GM18517 (cell line): ENCODE measurements around the gene DIP2C.
"Not testable (repeated sequence)": the region's sequence is repeated elsewhere in the genome, so short reads cannot be mapped to it uniquely, and the experiment has no call there.

Source experiments
- ATAC-seq: cut with Tn5 transposase; IDR thresholded peaks from one replicate; pipeline ENCODE4 v1.9.1; 2021; ENCODE audit warnings: mild to moderate bottlenecking, moderate library complexity; ENCODE audit not compliant: unreplicated experiment

The DIP2C gene

DNA sequence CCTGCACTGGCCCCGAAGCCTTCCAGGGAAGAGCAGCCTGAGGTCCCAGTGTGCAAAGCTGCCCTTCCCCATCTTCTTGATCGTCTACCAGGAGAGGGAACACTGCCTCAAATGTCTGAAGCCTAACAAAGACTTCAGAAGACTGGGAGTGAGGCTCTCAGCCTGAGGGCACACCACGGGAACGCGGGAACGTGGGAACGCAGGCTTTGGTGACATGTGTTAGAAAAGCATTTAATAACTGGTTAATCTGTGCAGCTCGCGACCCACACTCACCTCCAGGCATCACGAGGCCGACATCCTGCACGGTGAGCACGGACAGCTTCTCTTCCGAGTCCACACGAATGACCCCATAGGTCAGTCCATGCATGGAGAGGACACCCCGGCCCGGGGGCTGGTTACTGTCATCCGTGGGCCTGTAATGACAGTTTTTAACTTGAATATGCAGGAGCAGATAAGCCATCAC, 320.2 kb downstream of the DIP2C start:
- ATAC-seq = no peak

DNA sequence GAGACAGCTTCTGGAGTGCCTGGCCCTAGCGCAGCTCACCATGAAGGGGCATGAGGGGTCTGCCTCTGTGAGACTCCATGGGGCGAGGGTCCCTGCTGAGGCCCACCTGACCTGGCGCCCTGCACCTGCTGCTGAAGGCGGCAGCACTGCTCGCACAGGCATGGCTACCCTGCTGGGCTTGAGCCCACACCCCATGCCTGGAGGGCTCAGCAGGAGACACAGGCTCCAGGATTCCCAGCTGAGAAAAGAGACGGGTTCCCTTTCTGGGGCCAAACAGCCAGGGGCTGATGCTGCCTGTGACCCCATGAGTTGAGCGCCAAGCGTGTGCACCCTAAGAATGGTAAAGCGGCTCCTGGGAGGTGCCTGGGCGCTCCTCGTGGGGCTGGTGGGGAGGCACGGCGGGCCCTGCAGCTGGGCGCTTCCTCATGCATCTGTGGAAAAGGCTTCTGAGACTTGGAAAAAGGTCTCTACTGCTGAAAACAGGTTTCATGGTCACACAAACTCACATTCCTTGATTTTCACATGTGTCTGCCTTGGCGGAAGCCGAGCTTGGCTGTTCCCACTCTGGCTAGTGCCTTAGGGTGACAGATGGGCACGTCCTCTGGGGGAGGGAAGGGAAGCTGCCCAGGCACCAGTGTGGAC, 320.8 kb downstream of the DIP2C start:
- ATAC-seq = no peak

DNA sequence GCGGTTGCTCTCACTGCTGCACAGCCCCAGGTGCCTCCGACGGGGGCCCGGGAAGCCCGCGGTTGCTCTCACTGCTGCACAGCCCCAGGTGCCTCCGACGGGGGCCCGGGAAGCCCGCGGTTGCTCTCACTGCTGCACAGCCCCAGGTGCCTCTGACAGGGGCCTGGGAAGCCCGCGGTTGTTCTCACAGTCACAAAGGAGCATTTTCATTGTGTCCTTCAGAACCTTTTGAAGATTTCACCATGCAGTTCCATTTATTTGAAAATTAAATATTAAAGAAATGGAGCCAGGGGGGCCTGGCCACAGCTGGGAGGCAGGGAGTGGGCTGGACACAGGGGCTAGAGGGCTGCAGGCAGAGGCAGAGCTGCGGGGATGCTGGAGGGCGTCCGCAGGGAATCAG, 321.4 kb downstream of the DIP2C start:
- not testable (repeated sequence) for ATAC-seq

DNA sequence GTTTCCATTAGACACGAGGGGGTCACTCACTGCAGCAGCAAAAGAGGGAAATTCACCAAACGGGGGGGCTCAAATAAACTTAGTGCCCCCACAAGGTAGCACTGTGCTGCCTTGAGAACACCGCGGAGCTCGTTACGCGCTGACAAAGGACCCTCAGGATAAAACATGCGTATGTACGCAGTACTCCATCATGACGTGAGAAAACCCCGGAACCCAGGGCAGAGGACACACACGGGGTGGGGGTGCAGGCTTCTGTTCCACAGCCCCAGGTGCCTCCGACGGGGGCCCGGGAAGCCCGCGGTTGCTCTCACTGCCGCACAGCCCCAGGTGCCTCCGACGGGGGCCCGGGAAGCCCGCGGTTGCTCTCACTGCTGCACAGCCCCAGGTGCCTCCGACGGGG, 321.8 kb downstream of the DIP2C start:
- ATAC-seq = no peak

DNA sequence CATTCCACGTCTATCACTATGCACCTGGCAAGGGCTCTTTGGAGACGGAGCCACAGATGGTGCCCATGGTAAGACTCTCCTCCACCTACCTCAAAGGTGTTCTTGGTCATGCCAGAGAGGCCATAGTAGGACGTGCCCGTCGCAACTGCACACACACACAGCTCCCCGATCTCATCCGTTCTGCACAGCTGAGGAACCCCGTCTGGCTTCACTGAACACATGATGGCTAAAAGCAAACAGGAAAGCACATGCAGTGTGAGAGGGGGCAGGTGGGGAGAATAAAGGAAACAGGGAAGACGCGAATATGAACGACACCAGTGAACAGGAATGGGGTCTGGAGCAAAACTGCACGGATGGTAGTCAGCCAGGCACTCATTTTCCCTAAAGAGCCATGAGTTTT, 323.3 kb downstream of the DIP2C start:
- no peak for ATAC-seq

DNA sequence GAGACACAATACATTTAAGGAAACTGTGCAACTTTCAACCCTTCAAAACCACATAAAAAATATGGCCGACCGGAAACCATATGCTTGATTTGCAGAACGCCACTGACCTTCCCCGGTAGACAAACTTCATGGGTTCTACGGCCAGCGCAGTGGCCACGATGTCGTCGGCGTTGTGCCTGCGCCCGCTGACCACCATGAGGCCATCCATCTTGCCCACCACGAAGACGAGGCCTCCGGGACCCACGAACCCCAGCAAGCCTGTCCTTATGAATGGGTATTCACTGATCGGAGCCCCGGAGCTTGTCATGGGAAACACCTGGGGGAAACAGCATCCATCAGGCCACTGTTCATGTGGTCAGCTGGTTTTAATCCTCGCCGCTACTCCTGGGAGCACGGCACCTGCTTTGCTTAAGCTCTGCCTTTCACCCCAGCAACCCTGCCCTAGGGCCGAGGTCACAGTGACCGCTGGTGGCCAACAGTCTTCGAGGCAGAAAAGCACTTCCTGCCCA, 325.1 kb downstream of the DIP2C start:
- ATAC-seq = no peak

DNA sequence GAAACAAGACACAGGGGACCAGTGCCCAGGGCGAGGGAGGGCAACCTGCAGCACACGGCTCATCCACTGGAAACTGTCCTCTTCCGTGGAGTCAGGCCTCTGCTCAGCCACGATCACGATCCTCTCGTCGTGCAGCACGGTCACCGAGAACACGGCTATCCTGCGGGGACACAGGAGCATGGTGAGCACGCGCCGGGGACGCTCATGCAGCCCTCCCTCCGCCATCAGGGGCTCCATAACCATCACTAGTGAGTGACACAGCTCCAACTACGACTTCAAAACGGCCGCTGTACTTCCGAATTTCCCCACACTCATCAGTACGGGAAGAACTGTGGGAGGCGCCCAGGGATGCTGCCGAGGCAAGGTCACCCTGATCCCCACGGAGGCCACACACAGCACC, 326.3 kb downstream of the DIP2C start:
- no peak for ATAC-seq

DNA sequence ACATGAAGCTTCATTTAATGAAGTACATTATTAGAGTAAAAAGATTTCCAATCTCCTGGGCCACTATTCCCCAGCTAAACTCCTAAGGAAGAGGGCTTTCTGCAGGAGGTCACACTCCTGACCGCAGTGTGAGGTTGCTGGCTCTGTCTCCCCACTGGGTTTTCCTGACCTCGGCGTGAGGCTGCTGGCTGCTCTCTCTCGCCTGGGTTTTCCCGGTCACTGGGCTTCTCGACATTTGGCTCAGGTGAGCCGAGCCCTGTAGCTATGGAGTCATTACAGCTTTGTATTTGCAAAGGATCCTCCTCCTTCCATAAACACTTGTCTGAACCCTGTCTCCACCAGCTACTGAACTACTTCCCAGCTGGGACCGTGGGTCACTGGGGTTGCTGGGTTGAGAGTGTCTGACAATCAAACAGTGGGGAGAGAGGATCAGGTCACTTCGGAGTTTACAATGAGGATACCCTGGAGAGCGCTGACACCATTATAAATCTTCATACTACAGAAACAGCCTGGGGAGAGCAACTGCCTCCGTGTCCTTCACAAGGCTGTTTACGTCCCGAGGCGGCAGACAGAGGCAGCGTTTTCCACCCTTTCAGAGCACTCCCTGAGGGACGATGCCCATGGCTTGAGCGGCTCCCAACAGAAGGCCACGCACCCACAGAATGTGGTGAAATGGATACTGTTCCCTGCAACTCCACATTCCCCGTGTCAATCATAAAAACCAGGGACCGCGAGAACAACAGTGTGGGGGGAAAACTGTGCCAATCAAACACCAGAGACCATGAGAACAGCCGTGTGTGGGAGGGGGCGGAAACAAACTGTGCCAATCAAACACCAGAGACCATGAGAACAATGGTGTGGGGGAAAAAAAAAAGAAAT, 328.0 kb downstream of the DIP2C start:
- ATAC-seq = no peak

DNA sequence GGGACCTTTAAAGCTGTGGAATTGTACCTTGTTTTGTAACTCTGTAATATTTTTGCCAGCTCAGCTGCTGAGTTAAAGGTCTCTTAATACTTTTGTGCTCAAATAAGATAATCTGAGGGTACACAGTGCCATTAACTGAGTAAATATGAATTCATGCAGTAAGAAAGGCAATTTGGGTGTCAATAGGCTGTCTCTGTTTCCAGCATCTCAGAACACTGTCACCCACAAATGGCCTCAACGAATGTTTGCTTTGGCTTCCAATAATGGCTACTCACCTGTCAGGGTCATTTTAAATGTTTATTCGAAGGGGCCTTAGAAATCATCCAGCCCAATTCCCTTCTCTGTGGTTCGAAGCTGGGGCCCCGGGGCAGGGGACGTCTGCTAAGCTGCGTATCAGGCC, 328.8 kb downstream of the DIP2C start:
- ATAC-seq = no peak

DNA sequence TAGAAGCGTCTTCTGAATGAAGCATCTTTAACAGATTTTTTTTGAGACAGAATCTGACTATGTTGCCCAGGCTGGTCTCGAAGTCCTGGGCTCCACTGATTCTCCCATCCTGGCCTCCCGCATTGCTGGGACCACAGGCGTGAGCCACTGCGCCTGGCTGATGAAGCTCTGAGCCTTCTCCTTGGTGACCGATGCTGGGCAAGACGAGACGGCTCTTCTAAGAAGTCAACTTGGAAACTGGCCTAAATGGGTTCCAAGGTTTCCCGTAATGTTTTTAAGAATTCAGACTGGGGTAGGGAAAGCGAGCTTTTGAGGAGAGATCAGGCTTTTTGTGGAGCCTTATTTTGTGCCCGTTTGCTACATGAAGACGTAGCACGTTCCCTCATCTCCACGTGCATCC, 329.7 kb downstream of the DIP2C start:
- ATAC-seq = no peak

DNA sequence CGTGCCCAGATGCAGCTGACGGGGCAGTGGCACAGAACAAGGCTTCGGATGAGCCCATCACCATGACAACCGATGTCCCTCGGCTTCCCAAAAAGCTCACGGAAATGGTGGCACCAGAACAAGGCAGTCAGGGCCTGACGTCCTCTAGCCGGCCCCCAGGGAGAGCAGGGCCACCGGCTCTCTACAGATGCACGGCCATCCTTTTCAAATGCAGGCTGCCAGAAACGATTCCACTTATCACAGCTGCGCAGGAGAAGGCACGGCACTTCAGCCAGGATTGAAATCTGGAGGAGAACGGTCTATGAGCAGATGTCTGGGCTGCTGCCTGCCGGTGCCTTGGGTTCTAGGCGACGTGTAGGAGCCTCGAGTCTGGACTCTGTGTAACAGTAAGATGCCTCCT, 330.4 kb downstream of the DIP2C start:
- ATAC-seq = no peak

DNA sequence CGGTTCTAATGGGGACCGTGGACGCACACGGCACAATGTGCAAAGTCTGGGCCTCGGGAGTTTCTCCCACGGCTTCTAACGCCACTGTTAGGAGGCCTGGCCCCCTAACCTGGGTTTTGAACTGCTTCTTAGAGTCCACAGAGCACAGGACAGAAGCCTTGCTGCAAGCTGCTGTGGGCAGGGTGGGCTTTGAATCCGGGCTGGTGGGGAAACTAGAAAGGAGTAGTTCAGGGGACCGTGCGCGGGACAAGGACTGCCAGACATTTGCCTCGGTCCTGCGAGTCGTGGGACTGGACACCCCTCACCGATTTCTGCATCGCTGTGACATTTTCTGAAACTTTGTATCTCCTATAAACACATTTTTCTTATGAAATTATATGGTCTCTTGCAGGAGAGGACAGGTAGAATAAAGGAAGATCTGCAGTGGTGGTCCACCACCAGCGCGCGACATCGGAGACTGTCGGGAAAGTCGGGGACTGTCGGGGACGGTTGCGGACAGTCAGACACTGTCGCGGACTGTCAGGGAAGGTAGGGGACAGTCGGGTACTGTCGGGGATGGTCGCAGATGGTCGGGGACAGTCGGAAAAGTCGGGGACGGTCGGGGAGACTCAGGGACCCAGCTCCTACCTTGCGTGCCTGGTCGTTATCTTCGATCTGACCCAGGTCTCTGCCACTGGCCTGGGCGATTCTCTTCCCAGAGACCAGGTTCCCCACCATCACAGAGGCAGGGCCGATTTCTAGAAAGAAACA, 332.1 kb downstream of the DIP2C start:
- ATAC-seq = no peak

DNA sequence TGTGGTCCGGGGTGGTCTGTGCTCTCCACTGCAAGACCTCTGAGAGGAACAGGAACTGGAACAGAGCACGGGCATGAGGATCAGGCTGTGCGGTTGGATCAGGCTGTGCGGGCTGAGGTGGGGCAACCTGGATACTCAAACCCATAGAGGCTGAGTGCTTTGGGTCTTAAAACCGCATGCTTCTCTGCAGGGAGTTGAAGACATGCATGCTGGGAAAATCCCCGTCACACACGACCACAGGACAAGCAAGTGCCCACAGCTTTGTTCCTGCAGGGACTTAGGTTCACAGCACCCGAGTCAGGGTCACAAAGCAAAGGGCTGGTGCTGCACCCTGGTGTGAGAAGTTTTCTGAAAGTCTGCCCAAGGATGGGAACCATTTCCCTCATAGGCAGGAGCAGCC, 333.0 kb downstream of the DIP2C start:
- no peak for ATAC-seq

DNA sequence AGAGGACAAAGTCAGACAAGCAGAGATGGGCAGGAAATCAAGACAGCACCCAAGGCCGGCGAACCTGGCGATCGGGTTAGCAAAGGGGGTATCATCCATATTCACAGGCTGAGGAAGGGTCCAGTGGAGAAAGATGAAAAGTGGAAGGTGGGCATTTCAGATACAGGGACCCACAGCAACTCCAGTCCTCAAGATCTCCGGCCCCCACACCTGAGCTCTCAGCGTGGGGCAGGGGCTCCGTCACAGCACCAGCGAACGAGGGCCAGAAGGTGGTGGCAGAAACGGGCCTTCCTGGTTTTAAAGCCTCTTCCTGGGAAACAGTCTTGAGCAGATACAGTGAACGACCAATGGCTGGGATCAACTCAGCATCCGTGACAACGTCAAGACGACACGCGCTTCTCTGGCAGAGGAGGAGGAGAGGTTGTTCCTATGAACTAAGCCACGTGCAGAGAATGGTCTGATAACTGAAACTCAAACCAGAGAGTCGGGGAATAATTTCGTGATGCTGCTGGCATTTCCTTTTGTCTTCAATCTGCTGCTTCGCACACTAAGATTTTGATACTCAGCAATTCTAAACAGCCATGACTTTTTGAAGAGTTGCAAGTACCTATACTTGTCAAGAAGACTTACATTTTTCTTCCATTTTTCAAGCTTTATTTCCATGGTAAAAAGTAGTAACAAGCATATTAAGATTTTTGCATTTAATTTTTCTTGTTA, 334.4 kb downstream of the DIP2C start:
- ATAC-seq = no peak

DNA sequence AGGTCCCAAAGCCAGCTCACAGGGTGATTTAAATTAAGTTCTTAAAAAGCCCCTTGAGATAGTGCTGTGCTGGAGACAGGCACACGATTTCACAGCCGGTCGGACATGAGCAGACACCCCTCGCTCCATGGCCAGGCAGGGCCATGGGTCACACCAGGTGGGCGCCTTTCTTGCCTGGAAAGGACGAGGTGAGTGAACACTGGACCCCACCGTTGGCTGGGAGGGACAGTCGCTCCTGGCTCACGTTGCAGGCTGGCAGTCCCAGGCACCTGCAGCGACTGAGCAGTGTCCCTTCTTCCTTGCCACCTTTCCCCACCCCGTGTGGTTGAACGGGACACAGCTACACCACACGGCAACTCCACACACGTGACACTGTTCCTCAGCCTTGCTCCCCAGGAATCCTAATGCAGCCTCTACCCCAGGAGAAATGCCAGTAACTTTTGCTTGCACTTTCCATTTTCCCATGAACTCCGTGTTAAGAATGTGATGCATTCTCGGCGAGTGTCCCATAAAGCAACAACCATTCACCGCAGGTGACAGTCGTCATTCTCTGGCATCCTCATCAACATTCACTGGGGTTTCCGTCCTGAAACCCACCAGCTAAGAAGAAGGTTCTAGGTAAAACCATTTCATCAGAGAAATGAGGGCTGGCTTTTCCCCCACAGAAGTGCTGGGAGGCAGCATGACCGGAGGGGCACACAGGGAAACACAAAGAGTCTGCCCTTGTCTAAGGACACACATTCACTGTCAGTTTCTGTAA, 336.8 kb downstream of the DIP2C start:
- no peak for ATAC-seq

DNA sequence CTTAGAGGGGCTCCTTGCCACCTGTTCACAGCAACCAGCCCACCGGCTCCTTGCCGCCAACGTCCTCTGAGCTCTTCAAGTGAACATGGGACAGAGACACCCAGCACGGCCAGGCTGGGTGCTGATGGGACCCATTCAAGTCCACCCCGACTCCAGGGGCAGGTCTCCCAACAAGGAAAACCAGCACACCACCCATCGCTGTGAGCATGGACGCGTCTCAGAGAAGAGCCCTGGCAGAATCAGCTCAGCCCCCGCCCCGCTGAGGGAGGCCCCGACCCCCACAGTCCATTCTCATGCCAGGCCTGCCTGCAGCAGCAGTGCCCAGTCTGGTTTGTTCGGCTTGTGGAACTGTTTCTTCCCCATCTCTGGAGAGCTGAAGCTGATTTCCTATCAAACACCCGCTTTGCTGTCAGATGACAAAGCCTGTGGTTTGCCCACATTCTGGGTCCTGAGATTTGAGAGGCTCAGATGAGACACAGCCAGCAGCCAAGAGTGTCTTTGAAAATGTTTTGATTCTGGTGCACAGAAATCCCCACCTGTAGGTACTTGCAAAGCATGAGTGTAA, 337.6 kb downstream of the DIP2C start:
- ATAC-seq = no peak

DNA sequence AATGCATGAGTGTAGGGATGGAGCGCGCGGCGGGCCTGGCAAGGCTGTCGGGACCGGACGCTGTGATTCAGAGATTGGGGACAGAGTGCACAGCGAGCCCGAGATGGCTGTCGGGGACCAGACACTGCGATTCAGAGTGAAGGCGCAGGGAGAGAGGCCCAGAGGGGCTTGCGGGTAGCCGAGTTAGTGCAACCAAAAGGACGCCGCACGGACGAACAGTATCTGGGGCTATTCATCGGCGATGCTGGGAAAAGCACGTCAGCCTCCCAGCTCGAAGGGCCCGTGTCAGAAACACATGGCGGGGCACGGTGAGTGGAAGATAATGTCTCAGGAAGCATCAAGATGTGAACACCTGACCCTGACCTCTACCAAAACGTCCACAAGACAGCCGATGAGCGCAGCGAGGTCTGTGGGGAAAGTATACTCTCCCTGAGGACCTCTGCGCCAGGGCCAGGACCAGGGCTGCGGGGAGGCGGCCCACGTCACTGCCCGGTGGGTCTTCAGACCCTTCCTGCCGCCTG, 338.4 kb downstream of the DIP2C start:
- no peak for ATAC-seq

DNA sequence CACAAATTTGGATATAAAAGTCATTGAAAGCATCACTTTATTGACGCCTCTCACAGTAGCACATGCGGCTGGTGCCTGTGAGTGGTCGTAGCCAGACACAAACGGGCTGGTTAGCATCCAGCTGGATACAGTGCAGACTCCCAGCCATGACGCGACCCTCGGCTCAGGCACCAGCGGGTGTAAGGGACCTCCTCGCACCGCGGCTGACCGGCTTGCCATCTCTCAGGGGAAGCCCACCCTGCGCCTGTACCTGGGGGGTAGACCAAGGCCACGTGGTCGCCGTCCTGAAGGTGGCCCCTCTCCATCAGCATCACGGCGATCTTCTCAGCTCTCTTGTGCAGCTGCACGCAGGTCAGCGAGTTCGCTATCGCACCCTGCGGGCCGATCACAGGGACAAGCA, 340.4 kb downstream of the DIP2C start:
- ATAC-seq = no peak

DNA sequence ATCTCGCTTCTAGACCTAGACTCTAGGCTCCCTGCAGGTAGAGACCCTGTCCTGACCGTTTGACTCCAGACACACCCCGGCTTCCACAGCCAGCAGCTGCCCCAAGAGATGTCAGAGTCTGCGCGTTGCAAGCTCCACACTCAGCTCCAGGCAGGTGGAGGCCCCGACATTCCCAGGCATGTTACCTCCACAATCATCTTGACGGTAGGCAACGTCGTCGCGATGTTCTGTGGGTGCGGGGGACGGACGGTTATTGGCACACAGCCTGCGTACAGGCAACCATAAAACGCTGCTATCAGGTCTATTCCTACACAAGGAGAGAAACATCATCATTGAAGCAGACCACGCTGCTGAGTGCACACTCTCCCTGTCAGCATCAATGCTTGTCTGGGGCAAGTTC, 341.0 kb downstream of the DIP2C start:
- ATAC-seq = no peak

DNA sequence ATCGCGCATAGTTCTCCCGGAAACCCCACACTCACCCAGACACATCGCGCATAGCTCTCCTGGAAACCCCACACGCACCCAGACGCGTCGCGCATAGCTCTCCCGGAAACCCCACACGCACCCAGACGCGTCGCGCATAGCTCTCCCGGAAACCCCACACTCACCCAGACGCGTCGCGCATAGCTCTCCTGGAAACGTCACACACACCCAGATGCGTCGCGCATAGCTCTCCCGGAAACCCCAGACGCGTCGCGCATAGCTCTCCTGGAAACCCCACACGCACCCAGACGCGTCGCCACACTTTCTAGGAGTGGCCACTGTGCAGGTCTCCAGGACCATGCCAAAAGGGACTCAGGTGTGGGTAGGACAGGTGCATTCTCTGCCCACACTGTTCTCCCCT, 341.7 kb downstream of the DIP2C start:
- not testable (repeated sequence) for ATAC-seq
